Transverse colon (tissue), 3 donors: ENCODE results near the gene CEP120.

Experiments used
- EP300 ChIP-seq: sonication (generic); formaldehyde crosslinking; IDR thresholded peaks from one replicate; pipeline ENCODE4 v1.6.1; 2017; ENCODE audit warnings: antibody characterized with exemption, low read depth
- POLR2A ChIP-seq: fragments of 450-650 bp; IDR thresholded peaks from one replicate; pipeline ENCODE4 v1.6.1; 2016; ENCODE audit warnings: antibody characterized with exemption, mild to moderate bottlenecking, moderate library complexity
- TF ChIP-seq, protein P1 (sequence below), 5 experiments: fragments of 200-600 bp in 3 of 5; fragments of 450-650 bp in 2 of 5; sonication (generic) in 3 of 5; IDR thresholded peaks; 1 replicate in 2 of 5; 2 replicates in 3 of 5; pipeline ENCODE4 v1.5.1; 2016 to 2017; ENCODE audit warnings: antibody characterized with exemption in 5 of 5, inconsistent platforms in 3 of 5, mild to moderate bottlenecking in 2 of 5, moderate library complexity in 1 of 5

DNA sequence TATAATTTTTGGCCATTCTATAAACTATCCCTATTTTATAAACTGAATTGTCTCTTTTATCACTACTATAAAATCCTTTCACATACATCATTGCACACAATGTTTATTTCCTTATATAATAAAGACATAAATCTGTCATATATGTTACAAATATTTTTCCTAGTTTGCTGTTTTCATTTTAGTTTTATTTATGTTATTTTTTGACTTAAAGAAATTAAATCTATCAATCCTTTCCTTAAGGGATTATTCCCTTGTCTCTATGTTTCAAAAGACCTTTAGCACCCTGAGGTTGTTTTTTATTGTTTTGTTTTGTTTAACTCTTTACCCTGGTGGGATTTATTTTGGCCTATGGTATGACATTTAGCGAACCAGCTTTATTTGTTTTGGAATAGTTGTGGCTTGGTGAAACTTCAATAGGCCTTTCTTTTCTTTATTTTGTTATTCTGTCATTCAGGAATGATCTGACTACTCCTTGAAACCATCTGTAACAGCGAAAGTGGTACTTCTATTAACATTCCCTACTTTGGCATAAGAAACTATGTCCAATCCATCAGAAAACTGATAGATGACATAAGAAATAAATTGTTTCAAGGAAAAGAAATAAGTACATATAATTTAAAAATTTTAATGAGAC lies 125.9 kb downstream of the CEP120 start:
- TF ChIP-seq, protein P1, sequence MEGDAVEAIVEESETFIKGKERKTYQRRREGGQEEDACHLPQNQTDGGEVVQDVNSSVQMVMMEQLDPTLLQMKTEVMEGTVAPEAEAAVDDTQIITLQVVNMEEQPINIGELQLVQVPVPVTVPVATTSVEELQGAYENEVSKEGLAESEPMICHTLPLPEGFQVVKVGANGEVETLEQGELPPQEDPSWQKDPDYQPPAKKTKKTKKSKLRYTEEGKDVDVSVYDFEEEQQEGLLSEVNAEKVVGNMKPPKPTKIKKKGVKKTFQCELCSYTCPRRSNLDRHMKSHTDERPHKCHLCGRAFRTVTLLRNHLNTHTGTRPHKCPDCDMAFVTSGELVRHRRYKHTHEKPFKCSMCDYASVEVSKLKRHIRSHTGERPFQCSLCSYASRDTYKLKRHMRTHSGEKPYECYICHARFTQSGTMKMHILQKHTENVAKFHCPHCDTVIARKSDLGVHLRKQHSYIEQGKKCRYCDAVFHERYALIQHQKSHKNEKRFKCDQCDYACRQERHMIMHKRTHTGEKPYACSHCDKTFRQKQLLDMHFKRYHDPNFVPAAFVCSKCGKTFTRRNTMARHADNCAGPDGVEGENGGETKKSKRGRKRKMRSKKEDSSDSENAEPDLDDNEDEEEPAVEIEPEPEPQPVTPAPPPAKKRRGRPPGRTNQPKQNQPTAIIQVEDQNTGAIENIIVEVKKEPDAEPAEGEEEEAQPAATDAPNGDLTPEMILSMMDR (IDR thresholded peaks at IDR 0.05), result no peak
- TF ChIP-seq POLR2A (no peak), EP300 (no peak)
